Stimulated activated CD8-positive, alpha-beta memory T cell treated with anti-CD3 and anti-CD28 coated beads, Interleukin-12 subunit alpha, Interleukin-12 subunit beta, amount 100 ng/mL, for 24 hours (primary cell): Measurements from ENCODE around the gene PAWR.
"Not testable (repeated sequence)": the region's sequence is repeated elsewhere in the genome, so short reads cannot be mapped to it uniquely, and the experiment has no call there.

Experiments
- DNase-seq: peaks from one replicate; pipeline ENCODE4 v3.0.0-alpha.2; 2020; ENCODE audit errors: extremely low read depth

Gene PAWR

GRCh38 chr12:79549531-79550271, 141.1 kb downstream of the PAWR start:
- DNase-seq = no peak

DNA sequence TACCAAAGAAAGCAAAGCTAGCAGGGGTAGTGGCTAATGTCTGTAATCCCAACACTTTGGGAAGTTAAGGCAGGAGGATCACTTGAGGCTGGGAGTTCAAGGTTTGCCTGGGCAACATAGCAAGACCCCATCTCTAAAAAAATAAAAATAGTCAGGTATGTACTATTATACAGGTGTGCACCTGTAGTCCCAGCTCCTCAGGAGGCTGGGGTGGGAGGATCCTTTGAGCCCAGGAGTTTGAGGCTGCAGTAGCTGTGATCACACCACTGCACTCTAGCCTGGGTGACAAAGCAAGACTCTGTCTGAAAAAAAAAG, 142.2 kb downstream of the PAWR start:
- DNase-seq = no peak

DNA sequence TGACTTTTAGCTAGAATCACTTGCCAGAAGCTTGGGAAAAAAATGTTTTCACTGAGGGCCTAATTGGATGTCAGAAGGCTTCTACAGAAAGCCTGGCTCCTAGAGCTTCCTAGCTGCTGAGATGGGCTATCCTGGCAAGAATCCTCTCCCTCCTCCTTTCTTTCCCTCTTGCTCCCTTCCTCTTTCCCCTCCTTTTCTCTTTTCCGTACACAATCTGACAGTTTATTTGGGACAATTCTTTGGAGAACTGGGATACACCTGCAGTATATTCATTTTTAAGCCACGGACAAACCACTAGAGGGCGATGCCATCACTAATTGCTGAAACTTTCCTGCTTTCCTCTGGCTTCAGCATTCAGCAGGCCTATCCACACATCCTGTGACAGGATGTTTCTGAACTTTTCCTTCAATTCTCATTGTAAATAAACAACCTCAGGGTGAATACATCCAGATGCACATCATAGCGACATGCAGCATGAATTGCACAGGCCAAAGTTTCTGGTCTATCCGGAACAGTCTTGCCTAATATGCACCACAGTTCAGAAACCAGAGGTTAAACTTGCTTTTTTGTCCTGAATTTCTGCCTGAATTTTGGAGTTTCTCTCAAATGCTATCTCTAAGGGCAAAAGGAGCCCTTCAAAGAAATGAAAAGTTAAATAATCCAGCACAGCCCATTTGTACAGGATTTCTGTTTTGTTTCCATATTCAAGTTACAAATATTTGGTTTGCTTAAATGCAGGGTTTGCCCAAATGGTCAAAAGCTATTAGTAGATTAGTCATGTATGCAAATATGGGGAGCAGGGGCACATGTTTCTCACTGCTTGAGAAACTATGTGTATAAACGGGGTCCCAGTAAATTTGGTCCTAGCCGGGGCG, 142.8 kb downstream of the PAWR start:
- DNase-seq = no peak

DNA sequence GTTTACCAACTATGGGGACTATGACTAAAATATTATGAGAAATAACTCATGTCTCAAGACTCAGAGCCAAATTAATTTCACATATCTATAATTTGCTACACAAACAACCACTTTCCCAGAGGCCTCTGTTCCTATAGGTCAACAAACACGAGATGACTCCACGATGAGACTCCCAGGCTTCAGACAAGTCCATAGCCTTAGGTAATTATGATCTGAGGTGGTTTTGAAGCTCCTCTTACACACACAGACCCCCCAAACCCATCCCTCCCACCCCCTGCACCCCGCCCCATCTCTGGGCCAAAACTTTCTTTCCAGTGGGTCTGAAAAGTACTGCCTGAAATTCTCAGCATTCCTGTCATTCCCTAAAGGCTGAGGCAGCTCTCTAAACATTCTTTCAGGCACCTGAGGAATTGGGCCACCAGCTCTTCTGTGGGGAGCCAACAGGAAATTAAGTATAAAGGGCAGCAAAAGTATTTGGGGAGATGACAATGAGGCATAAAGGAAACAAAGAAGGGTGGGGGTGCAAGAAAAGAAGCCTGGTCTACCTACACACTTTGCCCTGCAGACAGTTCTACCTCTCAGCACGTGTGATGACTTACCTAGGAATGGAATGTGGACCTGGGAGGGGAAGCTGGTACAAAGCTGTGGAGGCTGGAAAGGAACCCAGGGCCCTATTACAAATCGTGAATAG, 143.6 kb downstream of the PAWR start:
- no peak for DNase-seq

DNA sequence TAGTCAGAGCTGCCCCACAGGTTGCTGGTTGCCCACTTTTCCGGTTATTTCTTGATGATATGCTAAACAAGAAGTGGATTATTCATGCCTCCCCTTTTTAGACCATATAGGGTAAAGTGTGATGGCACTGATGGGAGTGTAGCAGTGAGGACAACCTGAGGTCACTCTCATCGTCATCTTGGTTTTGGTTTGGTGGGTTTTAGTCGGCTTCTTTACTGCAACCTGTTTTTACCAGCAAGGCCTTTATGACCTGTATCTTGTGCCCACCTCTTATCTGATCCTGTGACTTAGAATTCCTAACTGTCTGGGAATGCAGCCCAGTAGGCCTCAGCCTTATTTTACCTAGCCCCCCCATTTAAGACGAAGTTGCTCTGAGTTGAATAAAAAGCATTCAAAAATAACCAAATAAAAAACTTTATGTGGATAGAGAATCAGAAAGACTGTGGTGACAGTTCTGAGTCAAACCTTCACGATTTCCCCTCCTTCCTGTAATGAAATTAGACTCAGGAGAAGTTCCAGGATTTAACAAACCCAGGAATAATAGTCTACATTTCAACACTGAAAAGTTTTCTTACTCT, 144.2 kb downstream of the PAWR start:
- DNase-seq = no peak

DNA sequence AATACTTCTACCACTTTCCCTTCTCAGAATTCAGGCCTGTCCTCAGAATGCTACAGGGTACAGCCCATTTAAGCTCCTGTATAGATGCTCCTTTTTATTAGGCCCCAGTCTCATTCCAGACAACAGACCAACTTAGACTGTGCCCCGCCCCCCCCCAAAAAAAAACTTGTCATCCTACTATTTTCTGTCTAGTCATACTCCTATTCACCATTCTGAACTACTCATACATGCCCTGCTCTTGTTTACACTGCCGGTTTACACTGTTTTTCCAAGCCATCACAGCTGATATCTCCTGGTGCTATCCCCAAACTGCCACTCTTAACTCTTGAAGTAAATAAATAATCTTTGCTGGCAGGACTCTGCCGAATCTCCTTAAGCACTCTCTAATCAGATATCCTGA, 146.3 kb downstream of the PAWR start:
- DNase-seq = not testable (repeated sequence)

GRCh38 chr12:79537675-79538074, 153.1 kb downstream of the PAWR start:
- DNase-seq = no peak

DNA sequence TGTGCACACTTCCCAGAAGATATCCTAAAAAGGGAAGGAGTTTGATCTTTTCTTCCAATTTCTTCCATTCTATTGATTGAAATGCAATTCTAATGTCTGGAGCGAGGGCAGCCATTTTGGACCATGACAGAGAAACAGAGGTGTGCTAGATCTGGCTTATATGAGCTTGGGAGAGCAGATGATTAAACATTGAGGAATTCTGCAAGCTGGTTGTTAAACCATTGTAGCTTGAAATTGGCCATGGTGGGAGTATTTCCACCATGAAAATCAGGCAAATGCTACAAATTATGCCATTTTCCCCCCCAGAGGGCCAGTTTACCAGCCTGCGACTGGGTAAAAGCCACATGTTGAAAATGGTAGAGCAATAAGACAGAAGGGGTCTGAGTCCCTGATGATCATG, 155.0 kb downstream of the PAWR start:
- DNase-seq = no peak
